ENCODE measurements around the gene LRP1.

Gene LRP1

DNA sequence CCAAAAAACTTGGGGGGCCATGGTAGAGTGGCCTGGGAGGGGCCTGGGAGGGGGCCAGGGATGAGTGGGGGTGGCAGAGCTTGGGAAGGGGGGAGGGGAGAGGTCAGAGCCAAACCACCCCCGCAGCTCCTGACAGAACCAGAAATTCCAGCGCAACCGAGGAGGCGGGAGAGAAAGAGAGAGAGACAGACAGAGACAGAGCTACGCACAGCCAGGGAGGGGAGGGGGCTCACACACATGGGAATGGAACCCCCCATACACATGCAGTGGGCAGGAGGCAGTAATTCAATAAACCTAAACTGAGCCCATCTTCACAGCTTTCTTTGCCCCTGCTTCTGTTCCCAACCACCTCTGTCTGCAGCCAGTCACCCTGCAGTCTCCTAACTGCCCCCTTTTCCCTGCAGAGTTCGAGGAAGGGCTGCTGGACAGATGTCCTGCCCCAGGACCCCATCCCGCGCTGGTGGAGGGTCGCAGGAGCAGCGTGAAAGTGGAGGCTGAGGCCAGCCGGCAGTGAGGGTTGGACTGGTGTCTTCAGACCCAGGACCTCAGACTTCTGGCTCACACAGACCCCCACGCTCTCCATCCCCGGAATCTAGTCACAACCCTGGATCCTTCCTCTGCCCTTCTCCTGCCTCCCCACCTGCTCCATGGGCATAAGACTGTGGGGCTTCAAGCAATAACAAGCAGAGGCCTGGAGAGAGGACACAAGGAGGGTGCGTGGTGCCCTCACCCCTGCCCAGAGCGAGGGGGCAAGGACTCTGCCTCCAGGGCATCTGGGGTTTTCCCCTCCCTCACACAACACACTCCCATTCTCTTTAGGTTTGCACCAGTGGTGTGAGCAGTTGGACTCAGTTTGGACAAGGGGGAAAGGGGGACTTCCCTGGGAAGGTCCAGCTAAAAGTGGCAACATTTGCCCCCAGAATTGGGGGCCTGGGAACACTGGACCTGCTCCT lies 33.8 kb upstream of the LRP1 start:
- DNase-seq: no peak

DNA sequence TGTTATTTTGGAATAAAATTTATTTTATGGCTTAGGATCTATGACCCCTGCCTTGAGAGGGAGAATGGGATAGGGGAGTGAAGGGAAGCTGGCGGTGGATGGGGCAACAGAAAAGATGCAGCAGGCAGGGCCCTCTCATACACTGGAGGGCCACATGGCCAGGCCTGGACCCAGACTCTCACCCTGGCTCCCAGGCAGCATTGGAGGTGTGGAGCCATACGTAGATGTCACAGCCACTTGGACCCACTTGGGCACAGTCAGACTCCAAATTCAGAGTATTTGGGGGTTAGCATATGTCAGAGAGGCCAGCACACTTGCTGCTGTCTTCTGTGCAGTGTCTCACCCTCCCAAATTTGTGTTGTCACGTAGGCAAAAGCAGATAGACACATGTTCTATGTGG lies 32.8 kb upstream of the LRP1 start:
- DNase-seq: no peak

DNA sequence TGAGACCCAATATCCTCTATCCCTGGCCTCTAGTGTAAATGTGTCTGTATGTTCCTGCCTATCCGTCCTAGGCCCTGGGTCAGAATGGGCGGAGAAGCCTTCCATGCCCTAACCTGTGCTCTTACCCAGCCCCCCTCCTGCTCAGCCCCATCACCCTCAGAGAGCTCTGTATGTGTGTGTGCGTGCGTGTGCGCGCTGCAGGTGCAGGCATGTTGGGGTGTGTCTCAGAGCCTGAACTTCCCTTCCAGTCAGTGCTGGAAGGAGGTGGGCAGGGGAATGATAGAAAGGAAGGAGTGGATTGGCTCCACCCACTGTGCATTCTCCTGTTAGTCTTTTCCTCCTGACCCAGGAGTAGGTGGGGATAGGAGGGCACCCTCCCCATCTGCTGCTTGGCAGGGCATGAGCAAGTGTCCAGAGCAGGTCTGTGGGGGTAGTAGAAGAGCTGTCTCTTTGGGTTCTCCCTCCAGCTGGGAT lies 32.1 kb upstream of the LRP1 start:
- peak; percentile 91 for DNase-seq

DNA sequence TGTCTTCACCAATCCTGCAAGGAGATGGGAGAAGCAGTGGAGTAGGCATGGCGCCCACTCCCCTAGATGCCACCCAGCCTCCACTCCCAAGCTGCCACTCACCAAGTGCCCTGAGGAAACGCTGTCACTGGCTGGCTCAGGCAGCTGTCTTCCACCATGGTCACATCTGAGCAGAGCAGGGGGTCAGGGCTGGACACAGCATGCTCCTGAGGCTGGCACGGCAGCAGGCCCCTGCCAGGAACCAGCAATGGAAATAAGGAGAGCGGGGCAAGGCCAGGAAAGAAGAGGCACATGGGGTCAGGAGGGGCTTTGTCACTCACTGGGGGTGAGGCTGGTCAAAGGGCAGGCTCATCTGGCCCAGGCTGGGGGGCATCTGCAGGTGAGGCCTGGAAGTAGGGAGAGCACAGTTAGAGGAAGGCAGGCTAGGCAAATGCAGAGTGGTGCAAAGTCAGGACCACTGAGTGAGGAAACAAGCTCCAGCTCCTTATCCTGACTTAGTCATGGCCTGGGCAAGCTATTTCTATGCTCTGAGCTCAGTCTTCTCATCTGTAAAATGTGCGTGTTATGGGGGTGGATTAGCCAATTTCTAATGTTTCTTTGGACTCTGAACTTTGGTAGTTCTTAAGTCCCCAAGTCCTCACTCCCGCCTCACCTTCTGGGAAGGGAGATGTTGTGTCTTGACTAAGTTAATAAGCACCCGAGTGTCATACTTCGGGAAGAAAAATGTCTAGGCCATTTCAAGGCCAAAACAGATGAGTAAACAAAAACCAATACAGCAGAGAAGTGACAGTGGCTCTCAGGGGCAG lies 31.3 kb upstream of the LRP1 start:
- no peak for DNase-seq

DNA sequence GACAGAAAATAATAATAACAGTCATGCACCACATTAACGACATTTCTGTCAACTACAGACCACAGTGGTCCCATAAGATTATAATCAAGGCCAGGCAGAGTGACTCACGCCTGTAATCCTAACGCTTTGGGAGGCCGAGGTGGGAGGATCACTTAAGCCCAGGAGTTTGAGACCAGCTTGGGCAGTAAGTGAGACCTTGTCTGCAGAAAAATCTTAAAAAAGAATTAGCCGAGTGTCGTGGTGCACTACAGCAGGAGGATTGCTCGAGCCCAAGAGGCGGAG lies 30.8 kb upstream of the LRP1 start:
- DNase-seq: no peak

DNA sequence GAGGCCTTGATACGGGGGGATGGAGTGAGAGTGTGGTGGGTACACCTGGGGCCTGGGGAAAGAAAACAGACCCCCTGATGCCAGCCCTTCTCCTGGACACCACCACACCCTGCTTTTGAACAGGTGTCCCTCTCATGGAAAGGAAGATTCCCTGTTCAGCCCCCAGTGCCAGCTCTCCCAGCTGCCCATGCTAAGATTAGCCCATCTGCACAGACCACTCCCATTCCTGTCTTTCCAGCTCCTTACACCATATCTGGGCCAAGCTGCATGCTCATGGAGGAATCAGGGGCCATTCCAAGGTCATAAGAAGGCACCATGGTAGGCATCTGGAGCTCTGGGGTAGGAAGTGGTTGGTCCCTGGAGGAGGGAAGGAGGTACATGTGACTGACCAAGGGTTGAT lies 29.7 kb upstream of the LRP1 start:
- no peak for DNase-seq

DNA sequence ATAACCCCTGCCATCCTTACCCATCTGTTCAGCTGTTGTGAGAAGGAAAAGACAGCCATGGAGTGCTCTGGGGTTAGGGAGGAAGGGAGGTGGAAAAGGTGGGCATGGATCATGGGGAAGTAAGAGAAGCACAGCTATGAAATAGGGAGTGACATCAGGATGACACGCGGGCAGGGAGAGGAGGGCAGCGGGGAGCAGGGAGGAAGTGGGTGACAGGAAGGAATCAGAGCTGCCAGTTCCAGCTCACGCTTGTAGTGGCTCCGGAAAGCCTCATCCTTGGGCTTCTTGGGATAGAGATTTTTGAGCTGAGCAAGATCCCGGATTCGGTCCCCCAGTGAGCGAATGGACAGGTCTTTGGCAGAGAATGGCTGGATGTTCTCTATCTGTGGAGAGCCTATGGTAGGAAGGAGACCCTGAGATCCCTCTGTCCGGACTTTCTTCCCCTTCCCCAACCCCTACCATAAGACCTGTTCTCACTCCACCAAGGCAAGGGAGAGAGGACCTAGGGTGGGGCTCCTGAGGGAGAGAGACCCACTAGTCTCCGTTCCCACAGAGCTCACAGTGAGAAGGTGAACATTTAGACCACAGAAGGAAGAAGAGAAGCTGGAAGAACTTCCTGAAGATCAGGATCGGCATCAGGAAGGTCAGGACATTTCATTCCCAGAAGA lies 29.1 kb upstream of the LRP1 start:
- no peak for DNase-seq

DNA sequence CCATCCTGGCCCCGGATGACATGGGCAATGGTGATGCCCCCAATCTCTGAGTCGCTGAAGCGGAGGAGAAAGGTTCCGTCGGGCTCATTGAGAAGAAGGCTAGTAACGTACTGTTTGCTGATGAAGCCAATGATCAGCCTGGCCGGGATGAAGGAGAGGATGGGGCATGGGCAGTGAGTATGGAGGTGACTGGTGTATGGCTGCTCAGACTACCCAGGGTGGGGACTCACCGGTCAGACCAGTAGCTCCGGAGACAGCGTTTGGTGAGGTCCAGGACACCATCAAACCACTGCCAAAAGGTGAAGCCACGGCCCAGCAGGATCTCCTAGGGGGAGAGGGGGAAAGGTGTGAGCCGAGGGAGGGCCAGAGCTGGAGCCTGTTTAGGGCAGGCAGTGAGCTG lies 28.5 kb upstream of the LRP1 start:
- DNase-seq: no peak

DNA sequence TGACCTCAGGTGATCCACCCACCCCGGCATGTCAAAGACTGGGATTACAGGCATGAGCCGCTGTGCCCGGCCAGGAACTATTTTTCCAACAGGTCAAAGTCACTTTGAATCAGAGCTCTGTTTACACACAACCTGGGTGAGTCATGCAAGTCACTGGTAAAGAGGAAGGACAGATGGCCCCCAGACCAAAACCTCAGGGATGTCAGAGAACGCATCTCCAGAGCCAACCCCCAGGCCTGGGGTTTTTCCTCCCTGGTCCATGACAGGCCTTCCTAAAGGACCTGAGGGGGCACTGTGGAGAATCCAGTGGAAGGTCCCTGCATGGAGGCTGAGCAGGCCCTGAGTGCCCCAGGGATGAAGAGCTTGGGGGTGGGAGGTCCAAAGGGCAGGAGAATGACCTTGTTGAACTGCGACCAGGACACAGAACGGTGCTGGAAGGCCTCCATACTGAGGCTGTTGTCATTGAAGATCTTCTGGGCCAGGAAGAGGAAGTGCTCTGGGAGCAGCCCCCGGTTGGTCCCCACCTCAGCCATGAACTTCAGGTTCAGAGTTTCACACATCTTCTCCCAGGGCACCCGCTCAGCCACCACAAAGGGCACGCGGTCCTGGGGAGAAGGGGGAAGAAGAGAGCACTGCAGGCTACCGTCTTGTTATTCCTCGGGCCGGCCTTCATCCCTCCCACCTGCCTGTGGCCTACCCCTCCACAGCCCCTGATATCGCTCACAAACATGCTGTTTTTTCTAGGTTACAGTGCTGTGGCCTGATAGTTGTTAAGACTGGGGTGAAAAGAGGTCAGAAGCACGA lies 26.2 kb upstream of the LRP1 start:
- no peak for DNase-seq

DNA sequence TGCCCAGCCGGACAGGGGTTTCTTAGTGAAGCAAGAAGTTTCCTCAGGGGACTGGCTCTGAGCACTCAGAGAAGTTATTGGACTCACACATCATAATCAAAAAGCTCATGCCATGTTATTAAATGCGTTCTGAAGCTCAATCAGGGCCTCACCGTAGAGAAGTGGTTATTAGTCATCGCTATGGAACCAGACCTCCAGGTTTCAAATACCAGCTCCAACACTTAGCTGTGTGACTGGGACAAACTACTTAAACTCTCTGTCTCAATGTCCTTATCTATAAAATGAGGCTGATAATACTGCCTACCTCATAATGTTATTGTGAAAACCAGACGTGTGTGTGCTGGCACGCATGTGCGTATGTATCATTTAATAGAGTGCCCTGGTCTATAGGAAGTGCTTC lies 24.4 kb upstream of the LRP1 start:
- DNase-seq: no peak

DNA sequence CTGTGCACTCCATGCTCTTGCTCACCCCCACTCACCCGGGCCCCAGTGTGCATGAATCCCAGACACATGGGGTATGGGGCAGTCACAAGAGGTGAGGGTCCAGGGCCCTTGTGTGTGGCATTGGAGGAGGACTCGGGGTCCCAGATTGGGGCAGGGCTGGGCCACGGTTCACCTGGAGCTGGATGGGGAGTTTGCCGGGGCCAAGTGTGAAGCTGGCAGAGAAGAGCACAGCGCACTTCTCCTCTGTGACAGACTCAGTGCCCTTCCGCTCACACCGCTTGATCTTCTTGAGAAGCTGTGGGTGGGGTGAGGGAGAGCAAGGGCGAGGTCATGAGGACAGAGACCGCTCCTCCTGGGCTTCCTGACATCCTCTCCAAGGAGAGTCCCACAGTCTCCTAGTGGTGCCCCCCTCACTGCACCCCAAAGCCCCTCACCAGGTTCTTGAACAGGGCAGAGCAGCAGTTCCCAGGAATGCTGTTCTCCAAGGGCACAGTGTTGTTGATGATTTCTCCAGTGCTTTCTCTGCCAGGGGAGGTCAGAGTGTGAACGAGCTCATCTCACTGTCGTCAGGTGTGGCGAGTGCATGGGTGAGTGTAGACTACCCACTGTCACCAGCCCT lies 23.9 kb upstream of the LRP1 start:
- DNase-seq: no peak

DNA sequence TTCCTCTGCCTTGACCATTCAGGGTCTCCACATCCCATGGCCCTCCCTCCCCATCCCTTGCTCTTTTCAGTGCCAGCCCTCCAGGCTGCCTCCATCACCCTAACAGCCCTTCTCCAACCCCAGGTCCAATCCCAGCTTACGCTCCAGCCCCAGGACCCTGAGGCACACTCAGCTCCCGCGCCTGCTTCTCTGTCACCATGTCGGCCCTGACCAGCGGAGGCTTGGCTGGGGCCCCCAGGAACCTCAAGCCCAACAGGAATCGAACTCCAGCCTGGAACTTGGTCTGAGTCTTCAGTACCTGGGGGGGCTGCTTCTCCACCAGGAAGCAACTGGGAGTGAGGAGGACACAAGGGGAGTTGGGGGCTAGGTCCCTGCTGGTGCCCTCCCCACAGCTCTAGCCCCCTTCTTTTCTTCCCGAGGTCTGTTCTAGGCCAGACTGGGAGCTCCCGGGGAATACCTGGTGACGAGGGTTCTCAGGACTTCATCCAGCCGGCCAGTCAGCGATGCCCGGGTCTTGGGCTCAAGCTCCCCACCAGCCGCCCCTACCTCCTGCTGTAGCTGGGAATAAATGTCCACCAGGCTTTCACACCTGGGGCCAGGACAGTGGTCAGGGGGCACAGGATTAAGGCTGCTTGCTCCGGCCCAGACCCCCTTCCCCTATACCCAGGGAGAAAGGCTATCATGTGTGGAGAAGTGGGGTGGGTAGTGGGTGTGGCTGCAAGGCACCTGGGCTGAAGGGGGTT lies 23.1 kb upstream of the LRP1 start:
- no peak for DNase-seq

DNA sequence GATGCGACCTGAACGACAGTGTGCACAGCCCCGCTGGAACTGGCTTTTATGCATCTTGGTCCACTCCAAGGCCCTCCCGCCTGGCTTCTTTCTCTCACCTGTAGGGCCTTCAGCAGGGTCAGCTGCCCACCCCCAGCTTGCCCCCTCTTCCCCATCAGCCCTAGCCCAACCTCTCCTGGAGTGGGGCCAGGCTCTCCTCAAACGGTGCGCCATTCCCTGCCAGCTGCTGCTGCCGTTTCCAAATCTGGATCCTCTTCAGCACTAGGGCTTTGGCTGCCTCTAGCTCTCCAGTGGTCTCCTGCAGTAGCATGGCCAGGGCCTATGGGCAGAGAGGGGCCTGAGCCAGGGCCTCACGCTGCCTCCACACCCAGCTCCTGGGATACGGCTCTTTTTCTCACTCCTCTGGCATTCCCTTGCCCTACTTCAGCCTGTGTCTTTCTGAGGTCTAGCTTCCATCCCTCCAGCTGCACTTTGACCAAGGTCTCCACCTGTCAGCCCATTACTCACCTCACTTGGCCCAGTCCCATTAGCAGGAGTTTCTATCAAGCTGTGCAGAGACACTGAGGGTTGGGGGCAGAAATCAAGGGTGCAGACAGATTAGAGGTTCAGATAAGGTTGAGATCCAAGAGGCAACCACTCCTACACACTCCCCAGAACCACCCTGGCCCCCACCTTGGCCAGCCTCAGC lies 22.1 kb upstream of the LRP1 start:
- no peak for DNase-seq

DNA sequence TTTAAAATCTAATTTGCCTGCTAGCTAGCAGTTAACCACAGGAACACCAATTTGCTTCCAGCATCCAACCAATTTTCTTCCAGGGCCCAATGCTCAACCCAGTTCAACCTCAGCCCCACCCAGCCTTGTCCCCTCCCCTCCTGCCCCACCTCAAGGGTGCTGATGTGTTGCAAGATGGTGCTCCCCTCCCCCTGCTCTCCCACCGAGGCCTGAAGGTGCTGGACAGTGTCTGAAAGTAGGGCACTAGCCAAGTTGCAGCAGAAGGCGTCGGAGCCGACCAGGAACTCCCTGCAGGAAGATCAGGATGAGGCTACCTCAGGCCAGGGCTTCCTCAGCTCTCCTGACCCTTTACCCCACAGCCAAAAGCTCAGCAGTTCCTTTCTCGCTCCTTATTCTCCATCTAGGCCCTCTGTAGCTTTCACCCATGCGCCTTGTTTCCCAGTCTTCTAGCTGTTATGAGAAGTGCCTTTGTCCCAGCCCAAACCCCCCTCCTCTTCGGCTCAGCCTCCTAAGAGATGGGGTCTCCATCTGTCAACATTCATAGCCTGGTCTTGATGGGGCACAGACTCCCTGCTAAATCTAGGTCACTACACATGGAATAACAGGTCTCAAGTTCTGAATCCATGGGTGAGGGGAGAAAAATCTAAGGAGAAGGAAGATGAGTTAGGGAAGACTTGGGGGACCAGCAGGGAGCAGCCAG lies 20.7 kb upstream of the LRP1 start:
- no peak for DNase-seq

DNA sequence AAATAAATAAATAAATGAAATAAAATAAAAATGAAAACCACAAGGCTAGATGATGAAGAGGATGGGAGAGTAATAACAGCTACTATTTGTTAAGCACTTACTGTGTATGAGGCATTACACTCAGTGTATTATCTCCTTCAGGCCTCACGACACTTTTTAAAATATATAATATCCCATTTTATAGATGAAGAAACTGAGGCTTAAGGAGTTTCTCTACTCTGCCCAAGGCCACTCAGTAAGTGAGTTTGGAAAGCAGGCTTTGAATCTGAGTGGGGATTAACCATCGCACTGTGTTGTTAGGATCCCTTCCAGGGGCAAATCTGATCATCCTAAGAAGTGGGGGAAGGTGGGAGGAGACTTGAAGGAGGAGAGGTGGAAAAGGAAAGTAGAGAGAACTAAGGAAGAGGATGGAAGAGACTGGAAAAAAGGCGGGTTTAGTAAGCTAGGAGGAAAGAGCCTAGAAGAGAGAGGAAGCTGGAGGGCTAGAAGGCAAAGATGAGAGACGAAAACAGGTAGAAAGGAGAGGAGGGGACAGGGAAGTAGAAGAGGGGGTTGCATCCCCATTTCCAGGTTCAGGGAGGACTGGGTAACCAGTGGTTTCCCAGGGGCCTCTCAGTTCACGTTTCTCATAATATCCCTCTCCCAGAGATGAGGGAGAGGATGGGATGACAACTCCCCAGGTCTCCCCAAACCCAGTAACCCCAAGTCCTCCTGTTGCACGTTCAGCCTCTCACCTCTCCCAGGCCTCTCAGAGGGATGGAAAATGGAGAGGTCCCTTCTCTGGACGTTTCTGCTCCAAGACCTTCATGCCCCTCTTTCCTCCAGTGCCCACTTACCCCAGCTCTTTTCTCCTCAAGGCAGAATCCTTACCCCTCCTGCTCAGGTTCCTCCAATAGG lies 18.8 kb upstream of the LRP1 start:
- DNase-seq: no peak

DNA sequence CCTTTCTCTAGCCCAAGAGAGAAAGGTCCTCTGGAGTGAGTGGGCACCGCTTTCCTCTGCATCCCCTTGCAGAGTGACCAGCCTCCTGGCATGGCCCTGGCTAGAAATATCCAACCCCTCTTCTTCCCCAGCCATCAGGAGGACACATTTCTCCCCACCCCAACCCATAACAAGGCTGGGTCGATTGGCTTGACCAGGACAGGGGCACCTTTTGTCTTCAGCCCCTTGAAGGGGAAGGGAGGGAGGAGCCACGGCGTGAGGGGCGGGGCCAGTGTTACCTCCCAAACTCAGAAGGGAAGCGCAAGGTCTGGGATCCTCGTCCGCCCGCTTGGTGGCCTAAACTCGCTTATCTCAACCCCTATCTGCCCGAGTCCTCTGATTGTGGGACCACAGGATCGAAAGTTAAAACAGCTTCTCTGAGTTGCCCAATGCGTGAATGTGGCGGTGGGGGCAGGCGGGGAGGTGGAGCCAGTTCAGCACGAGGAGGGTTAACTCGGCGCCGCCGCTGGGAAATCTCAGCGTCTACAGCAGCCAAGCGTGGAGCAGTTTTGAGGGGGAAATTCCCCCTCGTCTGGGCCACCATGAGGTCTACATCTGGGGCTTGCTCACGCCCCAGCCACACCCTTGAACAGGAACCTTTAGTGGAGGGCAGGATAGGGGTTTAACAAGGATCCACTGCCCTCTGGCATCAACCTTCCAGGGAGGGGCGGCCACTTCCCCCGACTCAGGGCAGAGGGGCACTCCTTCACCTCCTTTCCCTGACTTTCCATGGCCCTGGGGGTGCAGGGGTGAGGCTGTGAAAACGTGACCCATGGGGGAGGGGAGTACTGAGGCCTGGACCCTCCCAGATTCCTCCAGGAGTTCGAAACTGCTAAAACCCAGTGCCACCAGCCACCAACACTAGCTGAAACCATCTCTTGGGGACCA lies 17.9 kb upstream of the LRP1 start:
- DNase-seq: peak; percentile 29

DNA sequence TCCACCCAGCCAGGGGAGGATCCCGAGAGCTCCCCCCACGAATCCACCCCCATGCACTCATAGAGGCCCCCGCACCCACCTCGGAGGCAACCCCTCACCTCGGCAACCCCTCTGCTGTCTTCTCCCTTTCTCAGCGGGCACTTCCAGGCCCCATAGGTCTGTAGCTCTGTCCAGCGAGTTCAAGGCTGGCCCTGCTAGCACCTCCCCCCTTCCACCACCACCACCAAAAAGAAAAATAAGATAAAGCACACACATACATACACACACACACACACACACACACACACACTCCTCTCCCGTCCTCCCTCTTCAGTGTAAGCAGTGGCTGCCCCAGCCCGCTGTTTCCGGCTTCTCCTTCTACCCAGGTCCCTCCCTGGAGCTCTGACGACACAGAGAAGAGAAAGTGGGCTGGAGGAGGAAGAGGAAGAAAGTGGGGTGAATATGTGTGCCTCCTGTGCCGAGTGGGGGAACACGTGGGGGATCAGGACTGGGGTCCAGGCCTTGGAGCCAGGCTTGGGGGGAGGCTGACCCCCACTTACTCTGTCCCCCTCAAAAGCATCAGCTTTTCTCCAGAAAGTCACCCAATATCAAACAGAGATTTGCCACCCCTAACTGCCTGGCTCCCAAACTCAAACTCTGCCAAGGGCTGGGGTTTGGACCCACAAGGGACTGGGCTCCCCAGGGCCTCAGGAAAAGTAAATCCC lies 17.1 kb upstream of the LRP1 start, which contains the start of gene STAT6:
Gene STAT6 (minus strand): TSS at position 332 of the 704 bp plus-strand sequence. CDS start 3,084 bp downstream, outside the sequence.
- DNase-seq: peak; percentile 94

Data from NCI-H226 (cell line).